GM15510 (cell line): ENCODE measurements around the gene LETM1.

Source experiments
- POLR2A ChIP-seq: IDR thresholded peaks from 3 replicates; pipeline ENCODE4 v1.6.1; 2011; ENCODE audit warnings: borderline replicate concordance; ENCODE audit not compliant: insufficient read length; ENCODE audit errors: extremely low read depth

The LETM1 gene

DNA sequence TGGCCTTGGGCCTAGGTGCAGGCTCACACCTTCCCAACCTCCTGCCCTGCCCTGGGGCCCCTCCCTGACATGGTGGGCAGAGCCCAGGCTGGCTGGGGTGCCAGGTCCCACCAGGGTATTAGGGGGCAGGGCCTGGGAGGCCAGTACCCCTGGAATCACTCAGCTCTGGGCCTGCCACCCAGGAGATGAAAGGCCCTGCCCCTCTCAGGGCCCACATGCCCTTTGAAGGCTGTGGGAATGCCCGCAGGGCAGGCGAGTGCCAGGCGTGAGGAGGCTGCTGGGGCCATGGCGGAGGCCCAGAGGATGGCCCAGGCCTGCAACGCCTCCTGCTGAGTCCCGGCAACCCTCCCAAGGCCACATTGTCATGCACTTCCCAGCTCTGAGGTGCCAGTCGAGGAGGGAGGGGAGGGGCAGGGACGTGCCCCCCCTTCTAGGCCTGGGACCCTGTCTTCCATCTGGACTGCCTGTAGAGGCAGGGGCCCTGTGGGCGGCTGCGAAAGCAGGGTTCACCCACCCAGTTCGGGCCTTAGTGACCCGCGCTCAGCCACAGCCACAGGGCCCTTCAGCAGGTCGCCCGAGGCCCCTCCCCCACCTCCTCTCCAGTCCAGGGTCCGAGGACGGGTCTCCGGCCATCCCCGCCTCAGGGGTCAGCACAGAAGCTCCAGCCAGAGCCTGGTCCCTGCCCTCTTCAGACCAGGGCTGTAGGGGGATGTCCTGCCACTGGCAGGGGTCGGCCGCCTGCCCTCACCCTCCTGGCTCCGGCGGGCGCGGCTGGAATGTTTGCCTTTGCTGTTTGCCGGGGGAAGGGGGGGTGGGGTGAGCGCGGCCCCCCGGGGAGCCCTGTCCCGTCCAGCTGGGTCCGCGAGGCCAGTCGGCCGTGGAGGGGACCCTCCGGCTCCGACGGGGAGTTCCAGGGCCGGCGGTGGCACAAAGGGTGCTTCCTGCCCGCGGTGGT, 89.6 kb downstream of the LETM1 start:
- TF ChIP-seq POLR2A: no peak

DNA sequence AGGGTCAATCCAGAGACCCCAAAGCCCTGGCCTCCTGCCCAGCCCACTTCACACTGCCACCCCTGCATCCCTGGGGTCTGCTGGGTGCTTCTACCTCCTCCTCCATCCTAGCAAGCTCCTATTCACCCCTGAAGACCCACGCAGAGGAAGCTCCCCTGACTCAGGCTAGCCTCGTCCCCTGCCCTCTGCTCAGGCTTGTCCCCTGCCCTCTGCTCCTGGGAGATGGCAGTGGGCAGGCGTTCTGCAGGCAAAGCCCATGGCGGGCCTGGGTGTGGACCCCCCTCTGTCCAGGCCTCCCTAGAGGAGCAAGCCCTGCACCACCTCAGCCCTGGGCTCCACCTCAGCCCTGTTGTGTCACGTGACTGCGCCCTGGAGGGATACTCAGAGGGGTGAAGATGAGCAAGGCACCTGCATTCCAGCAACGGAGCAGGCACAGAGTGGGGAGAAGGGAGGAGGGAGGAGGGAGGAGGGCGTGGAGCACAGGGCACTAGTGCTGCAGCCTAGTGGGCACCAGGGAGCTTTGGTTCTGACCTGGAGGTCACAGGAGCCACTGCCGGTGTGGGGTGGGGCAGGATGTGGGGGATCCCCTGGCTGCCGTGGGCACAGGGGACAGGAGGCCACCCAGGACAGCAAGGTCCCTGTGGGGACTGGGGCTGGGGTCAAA, 90.4 kb downstream of the LETM1 start:
- TF ChIP-seq POLR2A: no peak

DNA sequence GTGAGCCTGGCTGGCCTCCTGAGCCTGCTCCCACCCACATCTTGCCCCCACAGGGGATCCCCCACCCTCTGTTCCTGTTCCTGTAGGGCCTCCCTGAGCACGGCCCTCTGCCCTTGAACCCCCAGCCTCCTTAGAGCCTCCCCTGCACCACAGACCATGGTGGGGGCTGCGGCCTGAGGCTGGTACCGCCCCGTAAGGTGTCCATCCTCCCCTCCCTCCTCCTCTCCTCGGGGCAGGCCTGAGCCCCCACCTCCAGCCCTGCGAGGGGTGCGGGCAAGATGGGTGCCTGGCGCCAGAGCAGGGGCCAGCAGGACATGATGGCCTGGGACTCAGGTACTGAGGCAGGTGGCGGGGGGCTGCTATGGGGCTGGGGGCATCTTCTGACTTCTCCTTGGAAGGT, 91.3 kb downstream of the LETM1 start:
- no peak for TF ChIP-seq POLR2A

DNA sequence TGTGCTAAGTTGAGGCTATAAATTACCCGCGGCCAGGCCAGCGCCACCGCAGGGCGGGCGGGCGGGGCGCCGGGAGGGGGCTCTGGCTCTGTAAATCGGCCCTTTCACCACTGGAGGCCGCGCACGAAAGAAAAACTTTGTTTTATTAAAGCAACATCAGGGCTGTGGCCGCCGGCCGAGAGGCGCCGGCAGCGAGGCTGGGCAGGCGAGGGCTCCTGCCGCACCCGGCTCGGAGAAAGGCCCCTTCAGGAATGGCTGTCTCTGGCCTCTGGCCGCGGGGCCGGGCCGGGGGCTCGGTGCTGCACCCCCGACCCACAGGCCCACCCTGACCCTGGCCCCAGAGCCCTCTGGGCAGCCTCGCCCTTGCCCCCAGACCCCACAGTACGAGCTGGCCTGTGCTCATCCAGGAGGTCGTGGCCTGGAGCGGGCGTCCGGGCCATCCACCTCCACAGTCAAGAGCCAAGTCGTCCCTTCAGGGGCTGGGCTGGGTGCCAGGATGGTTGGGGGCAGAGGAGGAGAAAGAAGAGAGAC, 92.3 kb downstream of the LETM1 start:
- no peak for TF ChIP-seq POLR2A

DNA sequence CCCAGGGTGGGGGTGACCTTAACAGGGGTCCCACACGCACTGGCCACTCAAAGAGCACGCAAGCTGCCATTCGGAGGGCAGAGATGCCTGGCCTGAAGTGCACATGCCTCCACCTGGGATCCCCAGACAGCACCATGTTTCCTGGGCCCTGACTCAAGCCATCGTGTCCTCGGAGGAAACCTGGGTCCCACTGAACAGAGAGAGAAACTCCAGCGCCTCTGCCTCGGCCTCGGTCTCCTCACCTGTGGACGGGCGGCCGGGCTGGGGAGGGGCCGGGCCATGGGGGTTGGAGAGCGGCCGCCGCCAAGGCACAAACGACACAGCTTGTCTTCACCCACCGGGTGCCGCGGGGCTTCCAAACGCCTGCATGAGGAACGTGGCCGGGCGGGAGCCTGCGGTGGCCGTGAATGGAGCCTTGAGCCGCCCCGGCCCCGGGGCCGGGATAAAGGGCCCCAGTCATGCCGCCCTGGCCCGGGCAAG, 92.8 kb downstream of the LETM1 start:
- TF ChIP-seq POLR2A: no peak

DNA sequence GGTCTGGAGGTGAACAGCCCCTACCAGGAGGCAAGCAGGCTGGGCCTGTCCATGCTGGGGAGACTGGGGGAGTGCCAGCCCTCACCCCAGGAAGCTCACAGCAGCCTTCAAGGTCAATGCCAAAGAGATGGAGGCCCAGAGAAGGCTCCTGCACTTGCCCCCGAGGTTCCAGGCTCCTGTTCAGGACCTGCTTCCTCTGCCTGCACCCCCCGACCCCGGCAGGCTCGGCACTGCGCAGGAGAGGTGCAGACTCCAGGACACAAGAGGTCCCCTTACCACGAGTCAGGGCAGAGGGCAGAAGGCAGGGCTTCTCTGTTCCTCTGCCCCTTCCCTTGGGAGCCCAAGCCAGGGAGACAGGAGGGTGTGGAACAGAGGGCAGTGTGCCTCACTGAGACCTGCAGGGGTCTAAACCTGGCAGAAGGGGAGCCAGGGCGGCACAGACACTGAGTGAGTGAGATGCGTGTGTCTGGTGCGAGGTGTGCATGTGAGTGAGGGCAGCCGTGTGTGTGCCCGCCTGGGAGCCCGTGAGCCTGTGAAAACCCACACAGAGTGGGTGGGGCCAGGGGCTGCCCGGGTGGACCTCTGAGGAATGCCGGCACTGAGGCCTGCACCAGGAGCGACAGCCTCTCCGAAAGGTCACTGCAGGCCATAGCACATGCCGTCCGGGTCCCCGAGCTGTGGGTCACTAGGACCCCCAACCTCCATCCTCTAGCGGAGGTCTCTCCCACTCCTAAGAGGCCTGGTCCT, 93.5 kb downstream of the LETM1 start:
- TF ChIP-seq POLR2A: no peak
